HepG2 (cell line): ENCODE measurements around the gene PGR. TPM values are rescaled to one million over a fixed set of nuclear protein-coding genes. Genes with fewer than 3 reads are reported as not detected.

Experiments
- ATAC-seq: fragments of 200-7000 bp; cut with Tn5 transposase; 3 replicates; pipeline ENCODE4 v1.9.1; 2020; ENCODE audit warnings: mild to moderate bottlenecking, moderate library complexity
- BruUV-seq: library from RNA; stranded (reverse); fragments of 400-500 nt; replicated peaks from 2 replicates; lab custom pipeline; 2021; lab: Mats Ljungman, UMichigan
- CTCF ChIA-PET: fragments of 300-600 bp; formaldehyde crosslinking; extraction: SDS; loops from one replicate; lab custom pipeline; 2021; ENCODE audit warnings: low total read pairs, inconsistent platforms, low intra/inter-chr PET ratio; lab: Yijun Ruan, JAX
- POLR2A ChIA-PET: fragments of 350-600 bp; sonication (Branson Sonifier 250); formaldehyde crosslinking; loops from one replicate; lab custom pipeline; 2020; ENCODE audit warnings: antibody characterized with exemption, inconsistent platforms; lab: Yijun Ruan, JAX
- DNase-seq: peaks from one replicate; pipeline ENCODE4 v3.0.0-alpha.2; 2015; ENCODE audit warnings: low spot score
- FAIRE-seq: peaks from 3 replicates; lab custom pipeline; 2011; peaks lifted over from hg19 to GRCh38; lab: Jason Lieb, UNC
- H2AFZ ChIP-seq: one replicate; pipeline ENCODE4 v1.6.1; 2011; ENCODE audit warnings: low read length, inconsistent platforms
- H3K27ac ChIP-seq: fragments of 300-600 bp; 3 replicates; pipeline ENCODE4 v1.8.0; 2011; ENCODE audit warnings: mixed run types, mild to moderate bottlenecking, mixed read lengths, low read length, inconsistent platforms; ENCODE audit not compliant: insufficient read depth; ENCODE audit errors: extremely low read length
- H3K27me3 ChIP-seq, 2 experiments: fragments of 200-600 bp in 1 of 2; 2 replicates in 1 of 2; 3 replicates in 1 of 2; pipeline versions ENCODE4 v1.6.0 to v1.8.0; 2011; ENCODE audit warnings: low read length in 2 of 2, mild to moderate bottlenecking in 2 of 2, moderate library complexity in 2 of 2, inconsistent platforms in 1 of 2; ENCODE audit not compliant: insufficient read depth in 2 of 2, control insufficient read depth in 1 of 2
- H3K36me3 ChIP-seq, 2 experiments: fragments of 200-600 bp in 1 of 2; replicated peaks in 1 of 2; 2 replicates in 1 of 2; 3 replicates in 1 of 2; pipeline versions ENCODE4 v1.5.1 to v1.8.0; 2011; ENCODE audit warnings: low read length in 2 of 2, inconsistent platforms in 1 of 2; ENCODE audit not compliant: insufficient read depth in 2 of 2, control insufficient read depth in 1 of 2
- H3K4me1 ChIP-seq: 2 replicates; pipeline ENCODE4 v1.5.1; 2012; ENCODE audit warnings: low read length, inconsistent platforms; ENCODE audit not compliant: insufficient read depth
- H3K4me2 ChIP-seq: 2 replicates; pipeline ENCODE4 v1.6.0; 2011; ENCODE audit warnings: low read depth, low read length, inconsistent platforms
- H3K4me3 ChIP-seq, 3 experiments: fragments of 200-600 bp in 1 of 3; sonication (generic), shearing (Covaris generic) in 1 of 3; replicated peaks in 1 of 3; 2 replicates each; pipeline ENCODE4 v1.5.1; 2011 to 2016; ENCODE audit warnings: low read length in 3 of 3, inconsistent platforms in 2 of 3, low read depth in 2 of 3, mild to moderate bottlenecking in 2 of 3, control low read depth in 1 of 3, mixed read lengths in 1 of 3; ENCODE audit not compliant: insufficient read depth in 1 of 3
- H3K79me2 ChIP-seq: one replicate; pipeline ENCODE4 v1.6.1; 2011; ENCODE audit warnings: low read length, inconsistent platforms; ENCODE audit not compliant: insufficient read depth
- H3K9ac ChIP-seq: 2 replicates; pipeline ENCODE4 v1.6.0; 2011; ENCODE audit warnings: mild to moderate bottlenecking, low read depth, low read length, inconsistent platforms; ENCODE audit not compliant: insufficient read depth
- H3K9me3 ChIP-seq: 2 replicates; pipeline ENCODE4 v1.5.1; 2012; ENCODE audit warnings: mild to moderate bottlenecking, low read length
- H4K20me1 ChIP-seq: 2 replicates; pipeline ENCODE4 v1.6.0; 2011; ENCODE audit warnings: inconsistent platforms, mild to moderate bottlenecking, low read length, moderate library complexity; ENCODE audit not compliant: insufficient read depth
- AHDC1 ChIP-seq: sonication (generic); formaldehyde crosslinking; IDR thresholded peaks from 2 replicates; pipeline ENCODE4 v1.5.1; 2020; ENCODE audit warnings: mild to moderate bottlenecking, missing genetic modification reagents, borderline replicate concordance
- WGBS: methylation state at CpG from one replicate; pipeline ENCODE4 v1.1.6; 2017; ENCODE audit warnings: low lambda C conversion rate; 5-methylcytosine and 5-hydroxymethylcytosine counted together
- in situ Hi-C: cut with HindIII; loops from 2 replicates; pipeline ENCODE4 v1.10.0; 2017; ENCODE audit warnings: low pct_unique_long_range_greater_than_20kb; ENCODE audit not compliant: extremely low pct_ligation_motif_present
- intact Hi-C: fragments of 100-400 bp; cut with micrococcal nuclease; formaldehyde crosslinking; loops from one replicate; pipeline ENCODE4 v1.10.0; 2022; ENCODE audit not compliant: unreplicated experiment
- polyA plus RNA-seq, 8 experiments: library from polyadenylated mRNA; depleted of rRNA in 3 of 8; stranded (reverse) in 7 of 8; unstranded in 1 of 8; fragments of >200 nt; fragmentation: Illumina TruSeq in 4 of 8; extraction: Trizol in 4 of 8; gene quantifications; 2 replicates each; pipeline versions ENCODE4 v1.2.1 to v1.2.3, GENCODE V29; 2011 to 2016; ENCODE audit warnings: low read depth in 4 of 8, missing spikeins in 1 of 8, mixed read lengths in 1 of 8; ENCODE audit not compliant: insufficient read depth in 1 of 8
- total RNA-seq, 5 experiments: library from RNA; depleted of rRNA; stranded (reverse); fragments of >200 nt; fragmentation: Illumina TruSeq; extraction: Trizol; gene quantifications; 2 replicates each; pipeline ENCODE4 v1.2.3, GENCODE V29; 2016; ENCODE audit warnings: low read depth in 1 of 5

Gene PGR
- total and polyA plus RNA-seq, 2 of the 13 experiments (the other 11 are each of a cell fraction or from before 2014, with no cell fraction given), result not detected

GRCh38 chr11:101035872-101036271 lies 93.7 kb downstream of the PGR start:
- POLR2A ChIA-PET, result no interaction called here
- WGBS, result 0% methylated on average over 1 of the region's 1 CpG

More at GRCh38 chr11:101035872-101036271, 93.7 kb downstream of the PGR start:
- DNase-seq, result no peak
- no peaks in the 10 kb centered on the region for H4K20me1 ChIP-seq
- CTCF ChIA-PET, result no interaction called here
- no peaks in the 10 kb centered on the region; a peak in 1 of 5 replicates for H3K27me3 ChIP-seq
- no peaks in the 10 kb centered on the region for H3K79me2 ChIP-seq
- H2AFZ ChIP-seq, result no peak overlapping the region
- intact Hi-C loops, result no loop called here
- no peaks in the 10 kb centered on the region for H3K36me3 ChIP-seq
- no peak for TF ChIP-seq AHDC1
- TF ChIP-seq, all 625 proteins: peak for 0
- in situ Hi-C loops, result no loop called here
- no peak overlapping the region for H3K27ac ChIP-seq
- H3K4me3 ChIP-seq, result no peak overlapping the region
- H3K9ac ChIP-seq, result no peak overlapping the region
- H3K4me2 ChIP-seq, result no peak overlapping the region
- BruUV-seq, result no TSS peak
- no peaks in the 10 kb centered on the region for H3K4me1 ChIP-seq
- no peaks in the 10 kb centered on the region for H3K9me3 ChIP-seq
- ATAC-seq (no peak), FAIRE-seq (no peak)
